Central memory CD8-positive, alpha-beta T cell (primary cell): Measurements from ENCODE around the gene RABL2B.
"Not testable (repeated sequence)": the region's sequence is repeated elsewhere in the genome, so short reads cannot be mapped to it uniquely, and the experiment has no call there.

Experiments
- ATAC-seq: fragments of 150-1000 bp; cut with Tn5 transposase; replicated peaks from 2 replicates; pipeline ENCODE4 v1.10.0; 2022; ENCODE audit warnings: mild to moderate bottlenecking, moderate FRiP score, moderate number of reproducible peaks; ENCODE audit not compliant: poor library complexity, severe bottlenecking; ENCODE audit errors: extremely low read depth
- DNase-seq, 2 donors: peaks; one replicate each; pipeline ENCODE4 v3.0.0; 2021; ENCODE audit warnings: low spot score in 2 of 2
- H3K27ac Mint-ChIP-seq: one replicate; pipeline ENCODE4 v1.8.0; 2022; ENCODE audit warnings: low read depth, mild to moderate bottlenecking, moderate library complexity, mixed read lengths
- H3K27me3 Mint-ChIP-seq: one replicate; pipeline ENCODE4 v1.8.0; 2022; ENCODE audit warnings: mixed read lengths
- H3K36me3 Mint-ChIP-seq: one replicate; pipeline ENCODE4 v1.8.0; 2022; ENCODE audit warnings: mild to moderate bottlenecking, moderate library complexity, mixed read lengths; ENCODE audit not compliant: insufficient read depth
- H3K4me1 Mint-ChIP-seq: one replicate; pipeline ENCODE4 v1.8.0; 2022; ENCODE audit warnings: mixed read lengths
- H3K4me3 Mint-ChIP-seq: one replicate; pipeline ENCODE4 v1.8.0; 2022; ENCODE audit warnings: mild to moderate bottlenecking, moderate library complexity, mixed read lengths
- H3K9me3 Mint-ChIP-seq: one replicate; pipeline ENCODE4 v1.8.0; 2022; ENCODE audit warnings: mixed read lengths

Gene RABL2B

GRCh38 chr22:50755251-50755650 is 28.2 kb downstream of the RABL2B start:
- H3K4me3 Mint-ChIP-seq, H3K36me3 Mint-ChIP-seq, DNase-seq, H3K4me1 Mint-ChIP-seq, ATAC-seq, H3K27me3 Mint-ChIP-seq, H3K9me3 Mint-ChIP-seq: not testable (repeated sequence)
- peak overlapping the region; percentile 16 for H3K27ac Mint-ChIP-seq

DNA sequence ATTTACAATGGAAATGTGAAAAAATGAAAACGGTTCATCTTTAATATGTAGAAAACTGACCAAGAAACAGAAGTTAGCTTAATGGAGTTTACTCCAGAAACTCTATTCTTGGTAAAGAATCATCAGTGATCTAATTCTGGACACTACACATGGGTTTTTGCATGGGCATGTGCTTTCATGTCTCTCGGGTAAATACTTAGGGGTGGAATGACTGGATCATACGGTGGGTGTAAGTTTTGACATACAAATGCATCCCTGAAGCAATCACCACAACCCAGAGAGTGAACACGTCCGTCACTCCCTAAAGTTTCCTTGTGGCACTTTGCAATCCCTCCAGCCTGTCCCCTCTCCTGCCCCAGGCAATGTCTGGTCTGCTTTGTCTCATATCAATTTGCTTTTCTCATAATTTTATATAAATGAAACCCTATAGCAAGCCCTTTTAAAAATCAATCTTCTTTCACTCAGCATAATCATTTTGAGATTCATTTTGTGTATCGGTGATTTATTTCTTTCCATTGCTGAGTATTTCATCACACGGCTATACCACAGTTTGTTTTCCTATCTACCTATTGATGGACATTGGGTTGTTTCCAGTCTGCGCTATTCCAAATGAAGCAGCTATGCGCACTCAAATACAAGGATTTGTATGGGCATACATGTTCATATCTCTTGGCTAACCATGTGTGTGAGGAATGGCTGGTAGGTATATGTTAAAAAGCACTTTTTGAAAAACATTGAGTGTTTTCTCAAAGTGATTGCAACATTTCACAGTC is 33.9 kb downstream of the RABL2B start:
- not testable (repeated sequence) for ATAC-seq, H3K9me3 Mint-ChIP-seq, H3K36me3 Mint-ChIP-seq, H3K4me1 Mint-ChIP-seq, DNase-seq, H3K4me3 Mint-ChIP-seq, H3K27me3 Mint-ChIP-seq, H3K27ac Mint-ChIP-seq

DNA sequence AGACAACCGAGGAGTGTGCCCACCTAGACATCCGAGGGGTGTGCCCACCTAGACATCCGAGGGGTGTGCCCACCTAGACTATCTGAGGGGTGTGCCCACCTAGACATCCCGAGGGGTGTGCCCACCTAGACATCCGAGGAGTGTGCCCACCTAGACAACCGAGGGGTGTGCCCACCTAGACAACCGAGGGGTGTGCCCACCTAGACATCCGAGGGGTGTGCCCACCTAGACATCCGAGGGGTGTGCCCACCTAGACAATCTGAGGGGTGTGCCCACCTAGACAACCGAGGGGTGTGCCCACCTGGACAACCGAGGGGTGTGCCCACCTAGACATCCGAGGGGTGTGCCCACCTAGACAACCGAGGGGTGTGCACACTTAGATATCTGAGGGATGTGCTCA is 34.8 kb downstream of the RABL2B start:
- H3K27ac Mint-ChIP-seq, H3K4me1 Mint-ChIP-seq, ATAC-seq, H3K36me3 Mint-ChIP-seq, H3K4me3 Mint-ChIP-seq, DNase-seq, H3K9me3 Mint-ChIP-seq, H3K27me3 Mint-ChIP-seq: not testable (repeated sequence)

DNA sequence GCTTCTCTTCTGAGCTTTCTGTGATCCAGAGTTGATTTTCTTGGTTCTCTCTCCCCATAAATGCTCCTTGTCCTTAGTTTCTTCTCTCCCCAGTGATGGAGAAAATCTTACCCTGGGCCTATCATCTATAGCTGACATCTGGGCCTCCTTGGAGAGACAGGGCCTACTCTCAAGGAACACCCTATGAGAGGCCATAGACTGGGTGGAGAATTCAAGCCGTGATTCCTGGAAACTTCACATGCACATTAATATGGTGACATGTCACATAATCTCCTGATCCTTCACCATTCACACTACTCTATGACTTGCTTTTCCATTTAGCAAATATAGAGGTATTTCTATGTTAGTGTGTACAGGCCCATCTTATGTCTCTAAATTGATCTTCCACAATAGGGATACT is 35.9 kb downstream of the RABL2B start:
- H3K4me1 Mint-ChIP-seq, H3K4me3 Mint-ChIP-seq, H3K9me3 Mint-ChIP-seq, H3K36me3 Mint-ChIP-seq, ATAC-seq, H3K27ac Mint-ChIP-seq, H3K27me3 Mint-ChIP-seq, DNase-seq: not testable (repeated sequence)

- not testable (repeated sequence) for H3K36me3 Mint-ChIP-seq, H3K4me3 Mint-ChIP-seq, H3K9me3 Mint-ChIP-seq, H3K27me3 Mint-ChIP-seq, DNase-seq, ATAC-seq, H3K4me1 Mint-ChIP-seq, H3K27ac Mint-ChIP-seq
These were observed 39.0 kb downstream of the RABL2B start for GRCh38 chr22:50744424-50744823.

- H3K4me3 Mint-ChIP-seq, H3K36me3 Mint-ChIP-seq: not testable (repeated sequence)
- peaks cover 36% of the 10 kb centered on the region for H3K27me3 Mint-ChIP-seq
These were observed 42.7 kb downstream of the RABL2B start for GRCh38 chr22:50740714-50741113.

GRCh38 chr22:50739894-50740293 is 43.5 kb downstream of the RABL2B start:
- H3K27me3 Mint-ChIP-seq = peaks cover 44% of the 10 kb centered on the region
- no peak for ATAC-seq
- DNase-seq = peak in 1 of 2 donors; percentile 3
- H3K36me3 Mint-ChIP-seq = no peaks in the 10 kb centered on the region
- no peaks in the 10 kb centered on the region for H3K9me3 Mint-ChIP-seq
- no peak overlapping the region for H3K4me3 Mint-ChIP-seq
- no peaks in the 10 kb centered on the region for H3K4me1 Mint-ChIP-seq
- H3K27ac Mint-ChIP-seq = no peak overlapping the region

More at GRCh38 chr22:50740714-50741113, 42.7 kb downstream of the RABL2B start:
- H3K27ac Mint-ChIP-seq, DNase-seq, H3K9me3 Mint-ChIP-seq, ATAC-seq, H3K4me1 Mint-ChIP-seq: not testable (repeated sequence)

DNA sequence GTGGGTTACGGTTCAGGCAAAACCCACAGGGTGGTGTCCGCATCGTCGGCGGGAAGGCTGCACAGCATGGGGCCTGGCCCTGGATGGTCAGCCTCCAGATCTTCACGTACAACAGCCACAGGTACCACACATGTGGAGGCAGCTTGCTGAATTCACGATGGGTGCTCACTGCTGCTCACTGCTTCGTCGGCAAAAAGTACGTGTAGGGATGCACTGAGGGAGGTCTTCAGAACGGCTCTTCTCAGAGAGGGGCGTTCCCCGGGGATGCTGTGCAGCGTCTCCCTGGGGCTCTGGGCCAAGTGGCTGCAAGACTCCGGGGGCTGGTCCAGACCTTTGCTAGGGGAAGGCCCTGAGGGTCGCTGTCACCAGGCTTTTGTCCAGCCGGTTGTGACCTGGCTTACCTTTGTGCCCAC is 44.2 kb downstream of the RABL2B start:
- Mint-ChIP-seq H3K4me1 (no peaks in the 10 kb centered on the region), H3K36me3 (no peaks in the 10 kb centered on the region), H3K4me3 (no peak overlapping the region), H3K27me3 (peaks cover 46% of the 10 kb centered on the region), H3K9me3 (no peaks in the 10 kb centered on the region), H3K27ac (no peak overlapping the region)
- ATAC-seq (no peak), DNase-seq (peak in 1 of 2 donors; percentile 10)

DNA sequence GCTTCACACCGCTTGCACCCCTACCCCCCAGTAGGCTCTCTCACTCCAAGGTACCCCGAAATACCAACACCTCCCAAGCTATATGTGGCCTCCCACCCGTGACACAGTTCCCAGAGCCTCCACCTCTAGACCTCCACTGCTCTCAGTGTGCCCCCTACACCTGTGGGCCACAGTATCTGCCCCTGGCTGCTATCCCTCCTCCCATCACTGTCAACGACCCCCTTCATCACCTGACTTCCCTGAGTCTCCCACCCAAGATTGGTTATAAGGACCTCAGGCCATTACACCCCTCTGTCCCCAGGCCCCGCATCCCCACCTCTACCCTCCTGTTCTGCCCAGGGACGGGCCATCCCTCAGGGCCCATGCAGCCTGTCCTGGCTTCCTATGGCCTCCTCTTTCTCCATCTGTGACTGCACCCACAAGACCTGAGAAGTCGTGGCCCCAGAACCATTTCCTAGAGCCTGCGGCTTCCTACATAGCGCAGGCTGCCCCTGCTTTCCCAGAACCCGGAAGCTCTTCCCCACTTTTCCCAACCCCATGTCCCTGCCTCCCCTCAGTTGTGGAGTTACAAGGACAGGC is 44.7 kb downstream of the RABL2B start:
- Mint-ChIP-seq H3K27ac (no peak overlapping the region), H3K27me3 (peaks cover 46% of the 10 kb centered on the region), H3K9me3 (no peaks in the 10 kb centered on the region), H3K4me3 (no peak overlapping the region), H3K36me3 (no peaks in the 10 kb centered on the region), H3K4me1 (no peaks in the 10 kb centered on the region)
- no peak for ATAC-seq
- DNase-seq = peak in 1 of 2 donors; percentile 7

DNA sequence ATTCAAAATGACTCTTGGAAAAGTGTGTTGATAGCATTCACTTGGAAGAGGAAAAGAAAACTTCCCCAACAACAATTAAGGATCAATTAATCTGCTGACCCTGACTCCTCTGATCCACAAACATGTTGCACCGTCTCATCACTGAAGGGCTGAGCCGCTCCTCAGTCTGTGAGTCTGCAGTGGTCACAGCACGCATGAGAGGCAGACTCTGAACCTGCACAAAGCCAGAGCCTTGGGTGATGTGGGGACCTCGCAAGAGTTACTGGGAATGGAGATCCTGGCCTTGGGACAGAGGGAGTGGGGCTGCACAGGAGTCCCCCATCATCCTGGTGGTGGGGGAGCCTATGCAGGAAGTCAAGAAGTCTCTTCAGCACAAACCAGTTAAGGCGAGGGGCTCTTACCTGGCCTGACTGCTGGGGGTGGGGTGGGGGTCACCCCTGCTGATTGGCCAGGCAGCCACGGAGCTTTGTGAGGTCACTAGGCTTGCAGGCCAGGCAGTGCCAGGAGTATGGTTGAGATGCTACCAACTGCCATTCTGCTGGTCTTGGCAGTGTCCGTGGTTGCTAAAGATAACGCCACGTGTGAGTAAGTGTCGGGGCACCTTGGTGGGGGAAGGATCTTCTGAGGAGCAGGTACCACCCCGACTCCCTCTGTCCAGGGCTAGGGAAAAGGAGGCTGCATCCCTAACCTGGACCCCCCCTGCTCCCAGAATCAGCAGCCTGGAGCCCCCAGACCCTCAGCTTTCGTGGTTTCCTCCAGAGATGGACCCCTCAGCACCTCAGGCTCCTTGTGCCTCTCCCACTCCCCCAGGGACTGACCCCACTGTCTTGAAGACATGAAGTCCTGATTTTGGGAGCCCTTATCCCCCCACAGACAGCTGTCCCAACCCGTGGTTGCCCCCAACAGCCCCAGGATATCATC is 45.4 kb downstream of the RABL2B start, which contains the start of gene ACR:
TSS of gene ACR (plus strand) at position 477 of the 921 bp plus-strand sequence. CDS start at position 509, 32 bp downstream.
- peak in 1 of 2 donors; percentile 9 for DNase-seq
- Mint-ChIP-seq H3K27me3 (peaks cover 46% of the 10 kb centered on the region), H3K4me3 (no peak within 1 kb of the TSS), H3K36me3 (no peaks in the 10 kb centered on the region), H3K27ac (no peak within 1 kb of the TSS), H3K9me3 (no peaks in the 10 kb centered on the region), H3K4me1 (peaks cover under 1% of the 10 kb centered on the region)
- no peak for ATAC-seq

GRCh38 chr22:50735739-50736030 is 47.8 kb downstream of the RABL2B start:
- Mint-ChIP-seq H3K9me3 (no peaks in the 10 kb centered on the region), H3K27me3 (peaks cover 46% of the 10 kb centered on the region), H3K36me3 (no peaks in the 10 kb centered on the region), H3K4me1 (peaks cover 10% of the 10 kb centered on the region), H3K4me3 (no peak overlapping the region), H3K27ac (no peak overlapping the region)
- ATAC-seq (no peak), DNase-seq (no peak)

GRCh38 chr22:50734986-50735738 is 48.3 kb downstream of the RABL2B start:
- H3K4me1 Mint-ChIP-seq = peaks cover 10% of the 10 kb centered on the region
- no peak overlapping the region for H3K27ac Mint-ChIP-seq
- no peaks in the 10 kb centered on the region for H3K9me3 Mint-ChIP-seq
- H3K4me3 Mint-ChIP-seq = no peak overlapping the region
- peaks cover 46% of the 10 kb centered on the region for H3K27me3 Mint-ChIP-seq
- H3K36me3 Mint-ChIP-seq = no peaks in the 10 kb centered on the region
- ATAC-seq (no peak), DNase-seq (no peak)
